Activated CD4-positive, CD25-positive, alpha-beta regulatory T cell treated with anti-CD3 and anti-CD28 coated beads, Interleukin-2, amount 50 U/mL, for 24 hours (primary cell): ENCODE data around the gene ESRRA.

Source experiments
- ATAC-seq, 2 donors: fragments of 150-1000 bp; cut with Tn5 transposase; one replicate each; pipeline ENCODE4 v1.10.0; 2021; ENCODE audit warnings: mild to moderate bottlenecking in 1 of 2, moderate library complexity in 1 of 2

ESRRA gene

GRCh38 chr11:64305075-64305690 is at the start of gene ESRRA:
Gene ESRRA, plus strand, starts transcription at chr11:64305524. Its CDS starts 1,656 bp downstream, at chr11:64307180.
- peak; percentile 77 for ATAC-seq

GRCh38 chr11:64256300-64256699 is 49.0 kb upstream of the ESRRA start:
- no peak for ATAC-seq

- no peak for ATAC-seq
Observed at GRCh38 chr11:64258356-64258755, 47.0 kb upstream of the ESRRA start.

GRCh38 chr11:64258946-64259532 is 46.3 kb upstream of the ESRRA start:
- ATAC-seq: no peak

GRCh38 chr11:64259533-64260067 is 45.7 kb upstream of the ESRRA start:
- ATAC-seq: peak; percentile 61 to 69

- ATAC-seq: no peak
Observed at GRCh38 chr11:64260147-64260708, 45.1 kb upstream of the ESRRA start.

- no peak for ATAC-seq
Observed at GRCh38 chr11:64261556-64262080, 43.7 kb upstream of the ESRRA start.

GRCh38 chr11:64262271-64263002 is 42.9 kb upstream of the ESRRA start:
- ATAC-seq: no peak

GRCh38 chr11:64263021-64263946 is 42.0 kb upstream of the ESRRA start:
- ATAC-seq: no peak

- no peak for ATAC-seq
Observed at GRCh38 chr11:64263947-64264317, 41.4 kb upstream of the ESRRA start.

GRCh38 chr11:64264371-64264852 is 40.9 kb upstream of the ESRRA start:
- ATAC-seq: no peak

GRCh38 chr11:64265176-64266160 is 39.9 kb upstream of the ESRRA start:
- no peak for ATAC-seq

- no peak for ATAC-seq
Observed at GRCh38 chr11:64266339-64266738, 39.0 kb upstream of the ESRRA start.

GRCh38 chr11:64267207-64267945 is 37.9 kb upstream of the ESRRA start:
- no peak for ATAC-seq

- no peak for ATAC-seq
Observed at GRCh38 chr11:64268025-64268892, 37.1 kb upstream of the ESRRA start.

- peak; percentile 1 to 13 for ATAC-seq
Observed at GRCh38 chr11:64268893-64269539, 36.3 kb upstream of the ESRRA start.

- ATAC-seq: peak; percentile 81 to 83
Observed at GRCh38 chr11:64269540-64270220, 35.6 kb upstream of the ESRRA start.
